ENCODE measurements around the gene L3MBTL2.

Gene L3MBTL2

DNA sequence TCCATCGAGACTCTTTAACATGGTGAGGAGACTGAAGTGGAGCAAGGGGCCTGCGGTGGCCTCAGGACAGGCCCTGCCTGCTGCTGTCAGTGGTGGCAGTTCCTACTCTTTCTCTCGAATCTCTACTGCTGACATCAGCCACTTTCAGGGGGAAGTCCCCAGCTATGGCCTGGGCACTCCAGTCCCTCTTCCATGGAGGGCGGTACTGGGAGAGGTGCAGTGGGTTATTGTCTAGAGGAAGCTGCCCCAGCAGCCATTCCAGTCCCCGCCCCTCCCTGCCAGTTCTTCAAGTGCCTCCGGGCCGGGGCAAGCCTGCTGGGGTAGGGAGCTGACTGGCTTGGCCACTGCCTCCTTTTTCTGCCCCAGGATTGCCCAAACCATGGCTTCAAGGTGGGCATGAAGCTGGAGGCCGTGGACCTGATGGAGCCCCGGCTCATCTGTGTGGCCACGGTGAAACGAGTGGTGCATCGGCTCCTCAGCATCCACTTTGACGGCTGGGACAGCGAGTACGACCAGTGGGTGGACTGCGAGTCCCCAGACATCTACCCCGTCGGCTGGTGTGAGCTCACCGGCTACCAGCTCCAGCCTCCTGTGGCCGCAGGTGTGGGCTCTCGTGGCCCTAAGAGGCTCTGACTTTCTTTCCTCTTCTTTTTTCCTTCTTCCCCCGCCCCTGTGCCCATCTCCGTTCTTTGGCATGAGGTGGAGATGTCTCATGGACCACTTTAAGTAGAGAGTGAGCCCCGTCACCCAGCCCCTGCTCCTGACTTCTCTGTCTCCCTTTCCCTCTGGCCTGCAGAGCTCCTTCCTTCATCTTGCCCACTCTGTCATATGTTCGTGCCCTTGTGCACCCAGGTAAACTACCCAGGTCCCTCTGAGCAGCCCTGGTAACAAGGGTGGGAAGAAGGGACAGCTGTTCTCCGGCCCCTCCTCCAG lies 21.9 kb downstream of the L3MBTL2 start:
- ATAC-seq (ENCODE audit: low read depth) = no peak
- DNase-seq (ENCODE audit: low spot score in 2 of 2) = no peak
- Mint-ChIP-seq H3K27me3 (no peaks in the 10 kb centered on the region), H3K27ac (no peak overlapping the region), H3K9me3 (no peaks in the 10 kb centered on the region), H3K4me1 (no peaks in the 10 kb centered on the region), H3K36me3 (peaks cover 22% of the 10 kb centered on the region), H3K4me3 (no peak overlapping the region)

DNA sequence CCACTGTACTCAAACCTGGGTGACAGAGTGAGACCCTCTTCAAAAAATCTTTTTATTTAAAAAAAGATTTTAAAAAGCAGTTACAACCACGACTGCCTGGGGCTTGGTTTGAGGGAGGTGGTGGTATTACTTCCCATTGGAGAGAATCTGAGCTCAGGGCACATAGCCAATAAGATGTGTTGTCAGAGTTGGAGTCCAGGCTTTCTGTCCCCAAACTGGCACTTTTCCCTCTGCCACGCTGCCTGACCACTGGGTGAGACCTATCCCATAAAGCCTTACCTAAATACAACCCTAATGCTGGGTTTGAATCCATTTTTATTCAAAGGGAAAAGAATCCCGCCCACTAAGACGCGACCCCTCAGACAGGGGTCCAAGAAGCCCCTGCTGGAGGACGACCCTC lies 24.1 kb downstream of the L3MBTL2 start:
- Mint-ChIP-seq H3K4me1 (peaks cover 2% of the 10 kb centered on the region), H3K27ac (no peak overlapping the region), H3K9me3 (no peaks in the 10 kb centered on the region), H3K36me3 (peaks cover 22% of the 10 kb centered on the region), H3K27me3 (no peaks in the 10 kb centered on the region), H3K4me3 (no peak overlapping the region)
- no peak for DNase-seq (ENCODE audit: low spot score in 2 of 2)
- no peak for ATAC-seq (ENCODE audit: low read depth)

DNA sequence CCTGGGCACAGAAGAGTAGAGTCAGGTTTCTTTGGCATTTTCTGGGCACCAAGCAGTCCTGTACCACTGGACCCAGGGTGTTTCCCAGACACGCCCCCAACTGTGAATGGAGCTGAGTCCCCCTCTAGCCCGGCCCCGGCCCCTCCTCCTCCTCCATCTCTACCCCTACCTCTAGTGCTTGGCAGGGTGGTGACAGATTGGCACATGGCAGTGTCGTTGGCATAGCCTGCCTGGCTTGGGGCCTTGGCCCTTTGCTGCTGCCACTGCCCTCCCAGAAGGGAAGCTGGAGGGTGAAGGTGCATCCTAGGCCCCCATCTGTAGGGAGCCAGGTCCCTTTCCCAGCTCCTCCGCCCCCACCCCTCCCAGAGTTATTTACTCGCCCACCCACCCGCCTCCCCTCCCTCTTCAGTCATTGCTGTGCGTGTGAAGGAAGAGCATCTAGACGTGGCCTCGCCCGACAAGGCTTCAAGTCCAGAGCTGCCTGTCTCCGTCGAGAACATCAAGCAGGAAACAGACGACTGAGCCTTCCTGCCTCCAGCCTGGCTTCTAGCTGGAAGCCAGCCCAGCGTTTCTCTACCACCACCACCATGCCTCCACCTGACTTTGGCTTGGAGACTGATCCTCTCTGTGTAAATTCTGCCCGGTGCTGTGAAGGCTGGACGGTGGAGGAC lies 24.8 kb downstream of the L3MBTL2 start:
- no peaks in the 10 kb centered on the region for H3K27me3 Mint-ChIP-seq
- no peaks in the 10 kb centered on the region for H3K9me3 Mint-ChIP-seq
- DNase-seq (ENCODE audit: low spot score in 2 of 2) (no peak), ATAC-seq (ENCODE audit: low read depth) (no peak)
- H3K4me3 Mint-ChIP-seq = no peak overlapping the region
- H3K36me3 Mint-ChIP-seq = peaks cover 19% of the 10 kb centered on the region
- no peak overlapping the region for H3K27ac Mint-ChIP-seq
- peaks cover 2% of the 10 kb centered on the region for H3K4me1 Mint-ChIP-seq

DNA sequence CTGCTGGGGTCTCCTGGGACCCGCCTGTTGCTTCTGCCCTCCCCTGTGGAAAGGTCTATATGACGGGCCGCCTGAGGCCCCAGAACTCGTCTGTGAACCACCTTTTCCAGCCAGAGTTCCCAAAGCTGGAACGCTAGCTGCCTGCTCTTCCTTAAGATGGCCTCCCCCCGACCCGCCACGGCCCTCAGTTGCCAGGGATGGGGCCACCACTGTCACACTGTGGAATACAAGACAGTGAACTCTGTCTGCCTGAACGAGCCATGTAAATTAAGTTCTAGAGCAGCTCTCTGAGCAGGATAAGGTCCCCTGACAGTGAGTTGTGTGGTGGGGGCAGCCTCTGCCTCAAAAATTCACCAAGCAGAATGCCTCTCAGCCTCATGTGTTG lies 25.3 kb downstream of the L3MBTL2 start:
- no peaks in the 10 kb centered on the region for H3K27me3 Mint-ChIP-seq
- H3K4me3 Mint-ChIP-seq = no peak overlapping the region
- H3K4me1 Mint-ChIP-seq = peaks cover 2% of the 10 kb centered on the region
- H3K27ac Mint-ChIP-seq = no peak overlapping the region
- peaks cover 16% of the 10 kb centered on the region for H3K36me3 Mint-ChIP-seq
- ATAC-seq (ENCODE audit: low read depth) = no peak
- H3K9me3 Mint-ChIP-seq = no peaks in the 10 kb centered on the region
- no peak for DNase-seq (ENCODE audit: low spot score in 2 of 2)

DNA sequence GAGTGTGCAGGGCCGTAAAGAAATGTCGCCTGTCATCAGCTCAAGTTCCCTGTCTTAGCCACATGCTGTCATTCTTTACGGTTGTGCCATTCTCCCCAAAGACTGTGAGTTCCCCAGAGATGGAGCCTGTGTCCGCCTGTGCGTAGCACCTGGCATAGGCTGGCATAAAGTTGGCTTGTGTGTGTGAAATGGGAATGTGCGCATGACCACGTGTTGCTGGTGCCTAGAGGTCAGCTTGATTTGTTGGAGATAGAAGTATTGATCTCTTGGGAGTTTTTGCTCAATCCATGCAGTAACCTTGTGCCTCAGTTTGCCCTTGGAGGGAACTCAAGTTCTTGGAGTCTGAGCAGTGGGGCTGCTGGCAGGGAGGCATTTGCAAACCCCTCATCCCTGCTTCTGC lies 26.3 kb downstream of the L3MBTL2 start:
- ATAC-seq (ENCODE audit: low read depth) = no peak
- Mint-ChIP-seq H3K27me3 (no peaks in the 10 kb centered on the region), H3K27ac (no peak overlapping the region)

DNA sequence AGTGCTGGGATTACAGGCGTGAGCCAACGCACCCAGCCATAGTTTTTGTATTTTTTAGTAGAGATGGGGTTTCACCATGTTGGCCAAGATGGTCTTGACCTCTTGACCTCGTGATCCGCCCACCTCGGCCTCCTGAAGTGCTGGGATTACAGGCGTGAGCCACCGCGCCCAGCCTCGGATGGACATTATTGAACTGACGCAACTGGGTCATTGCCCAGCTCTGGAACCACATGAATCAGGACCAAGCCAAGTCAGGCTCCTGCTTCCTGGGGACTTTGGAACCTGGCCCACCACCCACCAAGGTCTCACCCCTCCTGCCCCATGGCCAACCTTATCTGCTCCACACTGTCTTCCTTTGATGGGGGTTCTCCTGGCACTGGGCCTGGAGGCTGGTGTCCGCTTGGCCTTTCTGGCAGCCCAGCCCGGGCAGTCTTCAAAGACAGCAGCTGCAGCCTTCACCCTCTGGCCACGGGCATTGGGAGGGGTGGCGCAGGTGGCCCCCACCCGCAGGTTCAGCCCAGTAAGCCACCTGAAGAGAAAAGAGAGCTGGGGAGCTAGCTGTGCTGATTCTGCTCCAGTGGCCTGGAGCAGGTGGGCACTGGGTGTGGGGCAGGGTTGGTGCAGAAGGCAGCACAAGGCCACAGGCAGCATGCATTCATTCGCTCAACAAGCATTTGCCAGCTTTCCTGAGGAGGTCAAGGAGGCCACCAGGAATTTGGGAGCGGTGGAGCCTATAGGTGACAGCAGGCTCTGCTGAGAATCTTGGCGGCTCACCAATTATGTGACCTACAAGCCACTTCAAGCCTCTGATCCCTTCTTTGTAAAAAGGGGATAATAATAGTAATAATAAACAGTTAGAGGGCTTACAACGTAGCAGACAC lies 29.9 kb downstream of the L3MBTL2 start:
- ATAC-seq (ENCODE audit: low read depth) (no peak), DNase-seq (ENCODE audit: low spot score in 2 of 2) (no peak)
- Mint-ChIP-seq H3K4me3 (no peak overlapping the region), H3K4me1 (peaks cover 11% of the 10 kb centered on the region), H3K27ac (no peak overlapping the region), H3K9me3 (no peaks in the 10 kb centered on the region), H3K36me3 (peaks cover 6% of the 10 kb centered on the region), H3K27me3 (no peaks in the 10 kb centered on the region)

More for the DNA sequence above, 26.3 kb downstream of the L3MBTL2 start:
- no peak for DNase-seq (ENCODE audit: low spot score in 2 of 2)
- Mint-ChIP-seq H3K9me3 (no peaks in the 10 kb centered on the region), H3K4me3 (no peak overlapping the region), H3K4me1 (peaks cover 2% of the 10 kb centered on the region), H3K36me3 (peaks cover 16% of the 10 kb centered on the region)

DNA sequence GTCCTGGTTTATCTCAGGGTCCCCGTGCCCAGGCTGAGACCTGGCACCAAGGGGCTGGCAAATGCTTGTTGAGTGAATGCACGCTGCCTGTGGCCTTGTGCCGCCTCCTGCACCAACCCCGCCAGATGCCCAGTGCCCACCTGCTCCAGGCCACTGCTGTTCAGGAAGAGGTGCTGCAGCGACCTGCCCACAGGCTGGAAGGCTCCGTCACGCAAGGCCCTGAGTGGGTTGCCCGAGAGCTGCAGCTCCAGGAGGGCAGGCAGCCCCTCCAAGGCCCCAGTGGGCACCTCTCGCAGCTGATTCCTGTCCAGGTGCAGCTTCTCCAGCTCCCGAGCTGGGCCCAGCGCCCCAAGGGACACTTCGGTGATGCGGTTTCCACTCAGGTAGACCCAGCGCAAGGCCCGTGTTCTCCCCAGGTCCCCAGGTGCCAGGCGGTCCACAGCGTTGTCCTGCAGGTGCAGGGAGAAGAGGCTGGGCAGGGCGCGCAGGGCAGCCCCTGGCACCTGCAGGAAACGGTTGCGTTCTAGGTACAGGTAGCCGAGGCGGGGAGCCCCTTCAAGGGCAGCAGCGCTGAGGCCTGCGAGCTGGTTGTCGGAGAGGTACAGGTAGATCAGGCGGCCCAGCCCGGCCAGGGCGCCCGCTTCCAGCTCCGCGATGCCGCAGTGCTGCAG lies 32.1 kb downstream of the L3MBTL2 start:
- H3K4me1 Mint-ChIP-seq = peaks cover 11% of the 10 kb centered on the region
- no peak overlapping the region for H3K27ac Mint-ChIP-seq
- ATAC-seq (ENCODE audit: low read depth) (no peak), DNase-seq (ENCODE audit: low spot score in 2 of 2) (no peak)
- no peaks in the 10 kb centered on the region for H3K9me3 Mint-ChIP-seq
- peak overlapping the region; percentile 85 for H3K4me3 Mint-ChIP-seq
- no peaks in the 10 kb centered on the region for H3K36me3 Mint-ChIP-seq
- no peaks in the 10 kb centered on the region for H3K27me3 Mint-ChIP-seq

DNA sequence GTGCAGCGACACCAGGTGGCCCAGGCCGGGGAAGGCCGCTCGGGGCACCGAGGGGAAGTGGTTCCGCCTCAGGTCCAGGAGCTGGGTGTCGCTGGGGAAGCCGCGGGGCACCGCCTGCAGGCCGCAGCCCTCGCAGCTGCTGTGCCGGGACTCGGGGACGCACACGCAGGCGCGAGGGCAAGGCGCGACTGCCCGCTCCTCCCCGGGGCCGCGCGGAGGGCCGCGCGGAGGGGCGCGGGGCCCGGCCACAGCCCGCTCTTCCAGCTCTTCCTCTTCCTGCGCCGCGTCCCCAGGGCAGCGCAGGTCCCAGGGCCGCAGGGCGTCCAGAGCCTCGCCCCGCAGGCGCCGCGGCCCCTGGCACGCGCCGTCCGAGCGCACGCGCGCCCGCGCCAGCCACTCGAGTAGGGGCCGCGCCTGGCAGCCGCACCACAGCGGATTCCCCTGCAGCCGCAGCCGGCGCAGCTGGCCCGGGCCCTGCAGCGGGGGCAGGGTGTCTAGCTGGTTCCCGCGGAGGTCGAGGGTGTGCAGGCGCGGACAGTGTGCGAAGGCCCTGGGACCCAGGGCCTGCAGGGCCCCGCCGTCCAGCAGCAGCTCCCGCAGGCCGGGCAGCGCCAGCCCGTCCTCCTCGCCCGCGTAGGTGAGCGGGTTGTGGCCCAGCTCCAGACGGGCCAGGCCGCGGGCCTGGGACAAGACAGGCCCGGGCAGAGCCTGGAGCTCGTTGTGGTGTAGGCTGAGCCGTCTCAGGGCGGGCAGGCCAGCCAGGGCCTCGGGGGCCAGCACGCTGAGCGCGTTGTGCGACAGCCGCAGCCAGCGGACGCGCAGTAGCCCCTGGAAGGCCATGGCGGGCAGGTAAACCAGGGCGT lies 32.8 kb downstream of the L3MBTL2 start:
- H3K36me3 Mint-ChIP-seq = no peaks in the 10 kb centered on the region
- no peak overlapping the region for H3K27ac Mint-ChIP-seq
- DNase-seq (ENCODE audit: low spot score in 2 of 2) (peak; percentile 77 to 81), ATAC-seq (ENCODE audit: low read depth) (peak; percentile 96)
- H3K4me3 Mint-ChIP-seq = peak overlapping the region; percentile 85
- no peaks in the 10 kb centered on the region for H3K27me3 Mint-ChIP-seq
- H3K9me3 Mint-ChIP-seq = no peaks in the 10 kb centered on the region
- peaks cover 11% of the 10 kb centered on the region for H3K4me1 Mint-ChIP-seq

DNA sequence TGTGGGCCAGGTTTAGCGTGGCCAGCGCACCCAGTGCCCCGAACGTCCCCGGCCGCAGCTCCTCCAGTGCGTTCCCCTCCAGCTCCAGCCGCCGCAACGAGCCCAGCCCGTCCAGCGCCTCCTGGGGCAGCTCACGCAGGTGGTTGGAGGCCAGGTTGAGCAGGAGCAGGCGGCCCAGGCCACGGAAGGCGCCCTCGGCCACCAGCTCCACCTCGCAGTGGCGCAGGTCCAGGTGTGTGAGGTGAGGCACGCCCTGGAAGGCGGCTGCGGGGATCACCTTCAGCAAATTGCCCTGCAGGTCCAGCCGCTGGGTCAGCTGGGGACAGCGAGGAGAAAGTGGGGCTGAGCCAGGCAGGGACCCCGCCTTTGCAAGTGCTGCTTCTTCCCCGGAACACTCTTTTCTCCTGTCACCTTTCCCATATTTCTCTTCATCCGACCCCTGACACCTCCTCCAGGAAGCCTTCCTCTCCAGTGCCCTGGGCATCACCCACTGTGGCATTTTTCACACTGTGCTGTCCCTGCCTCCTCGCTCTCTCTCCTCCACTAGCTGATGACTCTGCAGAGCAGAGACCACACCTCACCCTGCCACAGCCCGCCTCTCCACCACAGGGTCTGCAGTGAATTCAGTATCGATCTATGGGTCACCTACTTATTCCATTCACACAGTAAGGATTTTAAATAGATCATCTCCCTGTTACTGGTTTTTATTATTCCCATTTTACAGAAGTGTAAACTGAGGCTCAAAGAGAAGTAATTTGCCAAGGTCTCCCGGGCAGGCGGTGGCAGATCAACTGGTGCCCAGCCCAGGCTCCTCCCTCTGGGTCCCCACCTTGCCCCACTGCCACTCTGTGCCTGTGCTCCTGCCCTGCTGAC lies 33.7 kb downstream of the L3MBTL2 start:
- H3K27me3 Mint-ChIP-seq = no peaks in the 10 kb centered on the region
- ATAC-seq (ENCODE audit: low read depth) (no peak), DNase-seq (ENCODE audit: low spot score in 2 of 2) (no peak)
- peaks cover 9% of the 10 kb centered on the region for H3K4me1 Mint-ChIP-seq
- H3K36me3 Mint-ChIP-seq = no peaks in the 10 kb centered on the region
- H3K27ac Mint-ChIP-seq = peak overlapping the region; percentile 65
- H3K4me3 Mint-ChIP-seq = peak overlapping the region; percentile 82
- H3K9me3 Mint-ChIP-seq = no peaks in the 10 kb centered on the region

DNA sequence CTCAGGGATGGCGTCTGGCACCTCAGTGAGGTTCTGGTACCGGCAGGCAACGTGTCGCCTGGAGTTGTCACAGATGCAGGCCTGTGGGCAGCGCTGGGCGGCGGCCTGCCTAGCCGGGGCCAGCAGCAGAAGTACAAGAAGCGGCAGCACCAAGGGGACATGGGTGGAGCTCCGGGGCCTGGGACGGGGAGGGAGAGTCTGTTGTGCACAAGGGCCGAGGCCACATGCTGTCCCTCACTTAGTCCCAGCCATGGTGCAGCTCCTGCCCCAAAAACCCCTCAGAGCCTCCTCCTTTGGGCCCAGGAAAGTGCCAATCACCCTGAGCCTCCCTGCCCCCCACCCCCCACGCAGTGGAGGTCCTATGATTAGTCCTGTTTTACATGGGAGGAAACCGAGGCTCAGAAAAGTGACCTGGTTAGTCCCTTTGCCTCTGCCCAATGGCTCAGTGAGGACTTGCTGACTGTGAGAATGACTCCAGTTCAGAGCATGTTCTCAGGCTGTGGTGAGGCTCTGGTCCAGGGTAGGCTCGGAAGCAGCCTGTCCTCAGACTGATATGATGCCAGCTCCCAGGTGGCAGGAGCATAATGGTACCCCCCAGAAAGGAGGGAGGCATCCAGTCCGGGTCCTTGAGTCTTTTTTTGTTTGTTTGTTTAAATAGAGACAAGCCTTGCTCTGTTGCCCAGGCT lies 34.5 kb downstream of the L3MBTL2 start:
- Mint-ChIP-seq H3K4me1 (peaks cover 9% of the 10 kb centered on the region), H3K27me3 (no peaks in the 10 kb centered on the region), H3K9me3 (no peaks in the 10 kb centered on the region), H3K4me3 (peak overlapping the region; percentile 82), H3K27ac (peak overlapping the region; percentile 19), H3K36me3 (no peaks in the 10 kb centered on the region)
- DNase-seq (ENCODE audit: low spot score in 2 of 2) (no peak), ATAC-seq (ENCODE audit: low read depth) (no peak)

DNA sequence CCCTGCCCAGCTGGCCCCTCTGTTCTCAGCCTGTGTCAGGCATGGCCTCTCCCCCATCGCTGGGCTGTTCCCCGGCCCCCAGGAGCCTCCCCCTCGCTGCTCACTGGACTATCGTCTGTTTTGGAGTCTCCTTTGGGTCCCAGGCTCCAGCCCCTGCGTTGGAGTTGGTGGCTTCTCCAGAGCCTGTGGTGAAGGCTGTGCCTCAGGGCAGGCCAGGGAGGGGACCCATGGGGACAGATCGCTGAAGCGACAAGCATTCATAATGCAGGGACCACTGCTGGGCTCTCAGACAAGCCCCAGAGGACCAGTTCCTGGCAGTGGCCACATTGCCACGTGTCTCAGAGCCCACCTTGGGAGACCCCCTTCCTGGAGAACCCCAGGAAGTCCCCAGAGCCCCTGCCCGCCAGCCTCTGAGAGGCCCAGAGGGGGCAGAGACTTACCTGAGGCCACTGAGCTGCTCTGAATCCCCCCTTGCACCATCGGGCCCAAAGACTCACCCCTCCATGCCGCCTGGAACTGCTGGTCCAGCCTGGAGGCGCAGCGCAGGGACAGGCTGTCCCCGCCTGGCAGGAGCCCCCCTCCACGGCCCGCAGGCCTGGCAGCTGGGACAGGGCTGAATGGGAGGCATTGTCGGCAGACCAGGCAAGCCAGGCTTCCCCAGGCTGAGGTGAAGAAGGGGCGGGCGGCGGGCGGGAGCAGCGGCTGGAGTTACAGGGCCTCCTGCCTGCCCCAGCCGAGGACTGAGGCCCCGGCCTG lies 35.4 kb downstream of the L3MBTL2 start, which contains the start of gene CHADL:
TSS of gene CHADL (minus strand) at position 555 of the 756 bp plus-strand sequence. CDS start at position 505, 50 bp downstream.
- DNase-seq (ENCODE audit: low spot score in 2 of 2) = no peak
- H3K4me1 Mint-ChIP-seq = peaks cover 9% of the 10 kb centered on the region
- peak within 1 kb of the TSS; percentile 19 for H3K27ac Mint-ChIP-seq
- no peaks in the 10 kb centered on the region for H3K9me3 Mint-ChIP-seq
- H3K27me3 Mint-ChIP-seq = no peaks in the 10 kb centered on the region
- ATAC-seq (ENCODE audit: low read depth) = no peak
- H3K4me3 Mint-ChIP-seq = peak within 1 kb of the TSS; percentile 24
- no peaks in the 10 kb centered on the region for H3K36me3 Mint-ChIP-seq
